ENCODE measurements around the gene RAPGEF1.

DNA sequence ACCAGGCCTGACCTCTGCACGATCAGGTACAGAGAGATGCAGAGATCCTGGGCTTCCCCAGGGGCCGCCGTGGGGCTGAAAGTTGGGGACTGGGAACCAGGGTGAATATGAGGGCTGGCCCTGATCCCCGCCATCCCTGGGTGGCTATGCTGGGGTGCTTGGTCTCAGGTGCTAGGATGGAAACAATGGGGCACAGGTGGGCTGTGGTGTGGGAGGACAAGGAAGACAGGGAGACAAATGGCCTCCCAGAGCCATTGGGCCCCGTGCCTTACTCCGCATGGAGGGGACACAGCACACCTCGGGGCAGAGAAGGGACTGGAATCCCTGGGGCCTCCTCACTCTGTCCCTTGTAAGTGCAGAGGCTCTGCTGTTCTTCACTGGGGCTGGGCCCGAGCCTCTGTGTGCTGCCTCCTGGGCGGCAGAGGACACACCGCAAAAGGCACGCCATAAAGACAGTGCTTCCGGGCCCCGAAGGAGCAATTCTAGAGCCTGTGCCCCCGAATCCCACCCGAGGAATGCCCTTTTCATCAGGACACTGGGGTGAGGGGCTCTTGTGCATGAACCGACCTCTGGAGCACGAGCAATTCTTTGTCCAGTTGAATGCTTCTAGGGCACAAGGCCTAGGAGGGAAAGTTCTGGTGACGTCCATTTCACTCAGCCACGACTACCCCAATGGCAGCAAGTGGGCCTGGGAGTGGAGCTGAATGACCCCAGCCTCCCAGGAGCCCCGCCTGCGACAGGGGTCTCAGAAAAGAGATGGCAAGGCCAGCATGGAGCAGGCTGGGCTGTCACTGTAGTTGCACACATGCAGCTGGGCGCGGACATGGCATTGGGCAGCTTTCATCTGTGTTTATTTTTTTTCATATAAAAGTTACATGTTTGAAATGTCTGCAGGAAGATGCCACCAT is 163.7 kb downstream of the RAPGEF1 start:
- no peak for TF ChIP-seq POLR2A (IDR thresholded peaks at IDR 0.05)
- TF ChIP-seq CTCF (IDR thresholded peaks at IDR 0.05): no peak

Data from uterus (tissue), 2 donors.